Measurements from ENCODE around the gene GSTT2. TPM values are rescaled to one million over a fixed set of nuclear protein-coding genes. Genes with fewer than 3 reads are reported as not detected.

GSTT2 gene
- total RNA-seq, 2 experiments from 2014 or later = not detected

DNA sequence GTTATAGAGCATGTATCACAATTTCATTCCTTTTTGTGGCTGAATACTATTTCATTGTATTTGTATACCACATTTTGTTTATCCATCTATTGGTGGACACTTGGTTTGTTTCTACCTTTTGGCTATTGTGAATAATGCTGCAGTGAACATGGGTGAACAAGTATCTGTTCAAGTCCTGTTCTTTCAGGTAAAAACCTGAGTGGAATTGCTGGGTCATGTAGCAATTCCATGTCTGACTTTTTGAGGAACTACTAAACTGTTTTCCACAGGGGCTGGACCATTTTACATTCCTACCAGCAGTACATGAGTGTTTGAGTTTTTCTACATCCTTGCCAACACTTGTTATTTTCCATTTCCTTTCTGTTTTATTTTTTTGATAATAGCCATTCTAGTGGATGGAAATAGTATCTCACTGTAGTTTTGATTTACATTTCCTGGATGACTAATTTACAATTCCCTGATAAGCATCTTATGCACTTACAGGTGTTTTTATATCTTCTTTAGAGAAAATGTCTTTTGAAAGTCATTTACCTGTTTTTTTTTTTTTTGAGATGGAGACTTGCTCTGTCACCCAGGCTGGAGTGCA is 43.4 kb downstream of the GSTT2 start:
- no peaks in the 10 kb centered on the region for H3K9me3 Mint-ChIP-seq (ENCODE audit: insufficient read depth)
- no peak for ATAC-seq
- H3K4me3 Mint-ChIP-seq = no peak overlapping the region
- H3K27me3 Mint-ChIP-seq (ENCODE audit: low read depth) = no peaks in the 10 kb centered on the region
- H3K27ac Mint-ChIP-seq = no peak overlapping the region
- H3K36me3 Mint-ChIP-seq (ENCODE audit: low read depth) = peaks cover 43% of the 10 kb centered on the region
- ChIA-PET CTCF (no interaction called here), POLR2A (interaction anchor here (1.2 kb wide), 1 partner anchor 10 kb away, joined by 3 read pairs; no protein-coding TSS in a partner anchor)
- DNase-seq = no peak
- peaks cover 21% of the 10 kb centered on the region for H3K4me1 Mint-ChIP-seq (ENCODE audit: low read depth)

DNA sequence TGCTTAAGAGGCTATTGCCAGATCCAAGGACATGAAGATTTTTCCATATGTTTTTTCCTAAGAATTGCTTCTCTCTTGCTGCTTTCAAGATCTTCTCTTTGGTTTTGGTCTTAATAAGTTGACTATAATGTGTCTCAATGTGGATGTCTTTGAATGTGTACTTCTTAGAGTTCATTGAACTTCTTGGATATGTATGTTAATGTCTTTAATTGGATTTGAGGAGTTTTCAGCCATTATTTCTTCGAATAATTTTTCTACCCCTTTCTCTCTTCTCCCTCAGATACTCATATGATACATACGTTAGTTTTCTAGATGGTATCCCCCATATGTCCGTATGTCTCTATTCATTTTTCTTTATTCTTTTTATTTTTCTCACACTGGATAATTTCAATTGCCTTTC is 44.4 kb downstream of the GSTT2 start:
- H3K9me3 Mint-ChIP-seq (ENCODE audit: insufficient read depth) = no peaks in the 10 kb centered on the region
- CTCF ChIA-PET = no interaction called here
- no peak overlapping the region for H3K4me3 Mint-ChIP-seq
- DNase-seq (no peak), ATAC-seq (no peak)
- peaks cover 23% of the 10 kb centered on the region for H3K4me1 Mint-ChIP-seq (ENCODE audit: low read depth)
- H3K27me3 Mint-ChIP-seq (ENCODE audit: low read depth) = no peaks in the 10 kb centered on the region
- H3K36me3 Mint-ChIP-seq (ENCODE audit: low read depth) = peaks cover 43% of the 10 kb centered on the region
- POLR2A ChIA-PET = no interaction called here
- H3K27ac Mint-ChIP-seq = no peak overlapping the region

DNA sequence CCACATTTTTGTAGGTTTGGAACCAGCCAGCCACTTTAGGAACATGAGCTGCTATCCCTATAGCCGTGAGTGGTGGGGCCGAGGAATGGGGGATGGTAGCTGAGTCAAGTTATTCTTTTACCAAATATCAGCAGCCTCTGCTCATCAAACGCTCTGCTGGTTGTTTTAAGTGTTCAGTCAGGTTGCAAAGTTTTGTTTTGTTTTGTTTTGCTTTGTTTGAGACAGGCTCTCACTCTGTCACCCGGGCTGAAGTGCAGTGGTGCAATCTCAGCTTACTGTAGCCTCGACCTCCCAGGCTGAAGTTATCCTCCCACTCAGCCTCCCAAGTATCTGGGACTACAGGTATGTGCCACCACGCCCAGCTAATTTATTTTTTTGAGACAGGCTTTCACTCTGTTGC is 45.5 kb downstream of the GSTT2 start:
- Mint-ChIP-seq H3K27ac (no peak overlapping the region), H3K4me1 (ENCODE audit: low read depth) (peaks cover 21% of the 10 kb centered on the region), H3K4me3 (no peak overlapping the region), H3K27me3 (ENCODE audit: low read depth) (no peaks in the 10 kb centered on the region), H3K36me3 (ENCODE audit: low read depth) (peaks cover 48% of the 10 kb centered on the region), H3K9me3 (ENCODE audit: insufficient read depth) (no peaks in the 10 kb centered on the region)
- no peak for DNase-seq
- ATAC-seq = no peak
- ChIA-PET CTCF (interaction anchor here (1.1 kb wide), 1 partner anchor 132 kb away, joined by 3 read pairs; no protein-coding TSS in a partner anchor), POLR2A (no interaction called here)

DNA sequence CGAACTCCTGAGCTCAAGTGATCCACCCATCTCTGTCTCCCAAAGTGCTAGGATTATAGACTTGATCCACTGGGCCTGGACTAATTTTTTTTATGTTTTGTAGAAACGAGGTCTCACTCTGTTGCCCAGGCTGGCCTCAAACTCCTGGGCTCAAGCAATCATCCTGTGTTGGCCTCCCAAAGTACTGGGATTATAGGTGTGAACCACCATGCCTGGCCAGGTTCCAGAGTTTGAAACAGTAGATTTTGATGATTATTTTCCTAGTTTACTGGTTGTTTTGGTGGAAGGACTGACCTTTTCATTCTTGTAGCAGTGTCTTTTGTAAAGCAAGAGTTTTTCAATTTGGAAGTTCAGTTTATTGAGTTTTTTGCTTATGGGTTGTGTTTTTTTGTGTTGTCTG is 46.1 kb downstream of the GSTT2 start:
- ChIA-PET POLR2A (interaction anchor here (1.5 kb wide), 1 partner anchor 15 kb away, joined by 7 read pairs; the partner anchor contains the start of gene CABIN1), CTCF (interaction anchor here (1.1 kb wide), 2 partner anchors 44 to 131 kb away, joined by 3 read pairs; no protein-coding TSS in a partner anchor)
- no peak for ATAC-seq
- H3K4me3 Mint-ChIP-seq = no peak overlapping the region
- no peaks in the 10 kb centered on the region for H3K9me3 Mint-ChIP-seq (ENCODE audit: insufficient read depth)
- H3K4me1 Mint-ChIP-seq (ENCODE audit: low read depth) = peaks cover 21% of the 10 kb centered on the region
- H3K27ac Mint-ChIP-seq = no peak overlapping the region
- peaks cover 46% of the 10 kb centered on the region for H3K36me3 Mint-ChIP-seq (ENCODE audit: low read depth)
- no peak for DNase-seq
- no peaks in the 10 kb centered on the region for H3K27me3 Mint-ChIP-seq (ENCODE audit: low read depth)

DNA sequence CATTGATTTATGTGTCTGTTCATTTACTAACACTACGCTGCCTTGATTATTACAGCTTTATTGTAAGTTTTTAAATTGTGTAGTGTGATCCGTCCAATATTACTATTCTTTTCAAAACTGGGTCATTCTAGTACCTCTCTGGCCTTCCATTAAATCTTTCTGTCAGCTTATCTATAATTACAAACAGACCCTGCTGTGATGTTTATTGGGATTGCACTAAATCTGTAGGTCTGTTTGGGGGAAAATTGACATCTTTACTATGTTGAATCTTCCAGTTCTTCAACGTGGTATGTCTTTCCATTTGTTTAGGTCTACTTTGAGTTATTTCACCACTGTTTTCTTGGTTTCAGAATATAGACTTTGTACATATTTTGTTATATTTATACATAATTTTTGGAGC is 46.8 kb downstream of the GSTT2 start:
- Mint-ChIP-seq H3K27me3 (ENCODE audit: low read depth) (no peaks in the 10 kb centered on the region), H3K4me1 (ENCODE audit: low read depth) (peaks cover 21% of the 10 kb centered on the region), H3K27ac (no peak overlapping the region), H3K9me3 (ENCODE audit: insufficient read depth) (no peaks in the 10 kb centered on the region), H3K36me3 (ENCODE audit: low read depth) (peaks cover 48% of the 10 kb centered on the region), H3K4me3 (no peak overlapping the region)
- DNase-seq = no peak
- ATAC-seq = no peak
- CTCF ChIA-PET = interaction anchor here (0.6 to 1.3 kb wide), 4 partner anchors 13 to 131 kb away, joined by 3 to 4 read pairs (median 3); partner anchors contain the start of gene CABIN1
- POLR2A ChIA-PET = interaction anchor here (1.5 kb wide), 1 partner anchor 16 kb away, joined by 7 read pairs; the partner anchor contains the start of gene CABIN1

DNA sequence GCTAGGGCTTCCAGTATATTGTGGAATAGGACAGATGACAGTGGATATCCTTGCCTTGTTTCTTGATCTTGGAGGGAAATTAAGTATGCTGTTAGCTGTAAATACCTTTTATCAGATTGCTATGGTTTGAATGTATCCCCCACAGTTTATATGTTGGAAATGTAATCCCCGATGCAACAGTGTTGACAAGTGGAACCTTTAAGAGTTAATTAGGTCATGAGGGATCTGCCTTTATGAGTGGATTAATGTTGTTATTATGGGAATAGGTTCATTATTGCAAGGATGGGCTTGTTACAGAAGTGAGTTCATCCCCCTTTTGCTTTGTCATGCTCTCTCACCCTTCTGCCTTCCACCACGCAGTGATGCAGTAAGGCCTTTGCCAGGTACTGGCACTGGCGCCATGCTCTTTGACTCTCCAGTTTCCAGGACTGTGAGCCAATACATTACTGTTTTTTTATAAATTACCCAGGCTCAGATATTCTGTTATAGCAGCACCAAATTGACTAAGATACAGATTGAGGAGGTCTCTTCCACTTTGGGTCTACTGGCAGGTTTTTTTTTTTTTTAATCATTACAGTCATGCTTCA is 47.5 kb downstream of the GSTT2 start:
- H3K27ac Mint-ChIP-seq = no peak overlapping the region
- CTCF ChIA-PET = interaction anchor here (0.6 to 1.3 kb wide), 2 partner anchors 12 to 17 kb away, joined by 3 to 4 read pairs; partner anchors contain the start of gene CABIN1
- H3K4me1 Mint-ChIP-seq (ENCODE audit: low read depth) = peaks cover 18% of the 10 kb centered on the region
- DNase-seq (no peak), ATAC-seq (no peak)
- POLR2A ChIA-PET = interaction anchor here (1.5 kb wide), 1 partner anchor 16 kb away, joined by 7 read pairs; the partner anchor contains the start of gene CABIN1
- H3K4me3 Mint-ChIP-seq = no peak overlapping the region
- no peaks in the 10 kb centered on the region for H3K27me3 Mint-ChIP-seq (ENCODE audit: low read depth)
- peaks cover 44% of the 10 kb centered on the region for H3K36me3 Mint-ChIP-seq (ENCODE audit: low read depth)
- no peaks in the 10 kb centered on the region for H3K9me3 Mint-ChIP-seq (ENCODE audit: insufficient read depth)

DNA sequence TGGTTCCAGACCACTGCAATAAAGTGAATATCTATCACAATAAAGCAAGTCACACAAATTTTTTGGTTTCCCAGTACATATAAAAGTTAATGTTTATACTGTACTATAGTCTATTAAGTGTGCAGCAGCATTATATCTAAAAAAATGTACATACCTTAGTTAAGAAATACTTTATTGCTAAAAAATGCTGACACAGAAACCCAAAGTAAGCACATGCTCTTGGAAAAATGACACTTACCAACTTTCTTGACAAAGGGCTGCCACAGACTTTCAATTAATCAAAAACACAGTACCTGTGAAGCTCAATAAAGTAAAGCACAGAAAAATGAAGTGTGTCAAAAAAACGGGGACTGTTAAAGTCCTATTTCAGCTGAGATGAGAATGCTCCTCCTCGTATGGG is 48.1 kb downstream of the GSTT2 start:
- H3K27ac Mint-ChIP-seq = no peak overlapping the region
- no peaks in the 10 kb centered on the region for H3K27me3 Mint-ChIP-seq (ENCODE audit: low read depth)
- peaks cover 17% of the 10 kb centered on the region for H3K4me1 Mint-ChIP-seq (ENCODE audit: low read depth)
- ATAC-seq (no peak), DNase-seq (no peak)
- H3K4me3 Mint-ChIP-seq = no peak overlapping the region
- no peaks in the 10 kb centered on the region for H3K9me3 Mint-ChIP-seq (ENCODE audit: insufficient read depth)
- ChIA-PET CTCF (interaction anchor here (1.1 kb wide), 1 partner anchor 17 kb away, joined by 4 read pairs; the partner anchor contains the start of gene CABIN1), POLR2A (no interaction called here)
- peaks cover 43% of the 10 kb centered on the region for H3K36me3 Mint-ChIP-seq (ENCODE audit: low read depth)

DNA sequence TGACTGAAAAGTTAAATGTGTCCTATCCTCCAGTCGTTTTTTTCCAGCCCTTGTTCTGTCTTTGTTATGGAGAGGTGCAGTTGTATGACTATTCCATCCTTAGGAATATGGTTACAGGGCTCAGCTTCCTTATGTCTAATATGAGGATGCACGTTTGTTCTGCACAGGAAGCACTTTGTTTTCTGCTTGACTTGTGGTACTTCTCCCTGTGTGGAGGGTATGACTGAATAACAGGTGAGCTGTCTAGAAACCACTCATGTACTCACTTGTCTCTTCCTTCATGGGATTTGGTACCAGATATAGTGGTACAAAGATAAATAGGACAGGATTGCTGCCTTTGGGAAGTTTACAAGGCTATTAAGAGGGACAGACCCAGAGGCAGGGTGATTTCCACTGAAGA is 48.6 kb downstream of the GSTT2 start:
- DNase-seq (no peak), ATAC-seq (no peak)
- H3K4me1 Mint-ChIP-seq (ENCODE audit: low read depth) = peaks cover 12% of the 10 kb centered on the region
- H3K4me3 Mint-ChIP-seq = no peak overlapping the region
- H3K27ac Mint-ChIP-seq = no peak overlapping the region
- CTCF ChIA-PET = interaction anchor here (1.1 kb wide), 1 partner anchor 17 kb away, joined by 4 read pairs; the partner anchor contains the start of gene CABIN1
- no peaks in the 10 kb centered on the region for H3K9me3 Mint-ChIP-seq (ENCODE audit: insufficient read depth)
- peaks cover 39% of the 10 kb centered on the region for H3K36me3 Mint-ChIP-seq (ENCODE audit: low read depth)
- H3K27me3 Mint-ChIP-seq (ENCODE audit: low read depth) = no peaks in the 10 kb centered on the region
- POLR2A ChIA-PET = no interaction called here

DNA sequence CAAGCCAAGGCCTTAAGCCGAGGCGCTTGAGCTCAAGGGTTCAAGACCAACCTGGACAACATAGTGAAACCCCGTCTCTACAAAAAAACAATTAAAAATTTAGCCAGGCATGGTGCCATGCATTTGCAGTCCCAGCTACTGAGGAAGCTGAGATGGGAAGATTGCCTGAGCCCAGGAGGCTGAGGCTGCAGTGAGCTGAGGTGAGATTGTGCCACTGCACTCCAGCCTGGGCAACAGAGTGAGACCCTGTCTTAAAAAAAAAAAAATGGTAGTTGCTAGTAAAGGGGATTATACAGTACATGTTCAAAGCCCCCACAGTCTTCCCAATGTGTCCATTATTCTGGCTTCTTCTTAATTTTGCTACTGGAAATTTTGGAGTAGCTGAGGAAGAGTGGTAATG is 49.4 kb downstream of the GSTT2 start:
- no peaks in the 10 kb centered on the region for H3K27me3 Mint-ChIP-seq (ENCODE audit: low read depth)
- peaks cover 12% of the 10 kb centered on the region for H3K4me1 Mint-ChIP-seq (ENCODE audit: low read depth)

DNA sequence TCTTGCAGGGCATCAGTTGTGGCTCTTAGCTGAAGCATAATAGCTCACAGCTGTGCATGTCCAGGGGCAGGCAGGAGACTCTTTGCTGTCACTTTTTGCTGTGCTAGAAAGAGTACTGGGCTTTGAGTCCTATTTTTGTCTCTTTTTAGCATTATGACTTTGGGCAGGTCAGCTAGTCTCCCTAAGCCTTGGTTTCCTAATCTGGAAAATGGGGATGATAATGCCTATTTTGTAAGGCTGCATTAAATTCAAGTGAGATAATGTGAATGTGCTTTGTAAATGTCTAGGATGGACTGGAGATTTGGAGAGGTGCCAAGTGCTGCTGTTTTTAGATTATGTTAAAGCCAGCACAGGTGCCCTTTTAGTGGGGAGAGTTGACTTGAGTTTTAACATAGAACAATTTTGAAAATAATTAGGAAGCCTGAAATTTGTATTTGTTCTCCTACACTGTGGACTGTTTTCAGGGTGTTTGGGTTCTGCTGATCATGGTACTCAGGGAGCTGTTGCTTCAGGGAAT is 50.3 kb downstream of the GSTT2 start:
- Mint-ChIP-seq H3K27ac (no peak overlapping the region), H3K36me3 (ENCODE audit: low read depth) (peaks cover 27% of the 10 kb centered on the region), H3K9me3 (ENCODE audit: insufficient read depth) (no peaks in the 10 kb centered on the region), H3K27me3 (ENCODE audit: low read depth) (no peaks in the 10 kb centered on the region), H3K4me3 (no peak overlapping the region), H3K4me1 (ENCODE audit: low read depth) (peaks cover 12% of the 10 kb centered on the region)
- no peak for DNase-seq
- CTCF ChIA-PET = interaction anchor here (1.1 kb wide), 1 partner anchor 19 kb away, joined by 4 read pairs; the partner anchor contains the start of gene CABIN1
- no peak for ATAC-seq
- POLR2A ChIA-PET = interaction anchor here (0.9 kb wide), 1 partner anchor 19 kb away, joined by 4 read pairs; the partner anchor contains the start of gene CABIN1

More for the DNA sequence above, 49.4 kb downstream of the GSTT2 start:
- DNase-seq = no peak
- POLR2A ChIA-PET = interaction anchor here (0.9 kb wide), 1 partner anchor 18 kb away, joined by 4 read pairs; the partner anchor contains the start of gene CABIN1
- no peak for ATAC-seq
- no peak overlapping the region for H3K4me3 Mint-ChIP-seq
- H3K9me3 Mint-ChIP-seq (ENCODE audit: insufficient read depth) = no peaks in the 10 kb centered on the region
- H3K27ac Mint-ChIP-seq = no peak overlapping the region
- CTCF ChIA-PET = interaction anchor here (1.1 kb wide), 1 partner anchor 18 kb away, joined by 4 read pairs; the partner anchor contains the start of gene CABIN1
- peaks cover 37% of the 10 kb centered on the region for H3K36me3 Mint-ChIP-seq (ENCODE audit: low read depth)

Measured in activated CD8-positive, alpha-beta T cell treated with anti-CD3 and anti-CD28 coated beads, Interleukin-2, amount 10 ng/mL, durations not matched to agents 7 days and 5 days (primary cell).